ENCODE measurements around the gene TMUB2. TPM values are rescaled to one million over a fixed set of nuclear protein-coding genes. Genes with fewer than 3 reads are reported as not detected.

Gene TMUB2
- total RNA-seq, 1 donor from 2014 or later = 33.5 TPM

DNA sequence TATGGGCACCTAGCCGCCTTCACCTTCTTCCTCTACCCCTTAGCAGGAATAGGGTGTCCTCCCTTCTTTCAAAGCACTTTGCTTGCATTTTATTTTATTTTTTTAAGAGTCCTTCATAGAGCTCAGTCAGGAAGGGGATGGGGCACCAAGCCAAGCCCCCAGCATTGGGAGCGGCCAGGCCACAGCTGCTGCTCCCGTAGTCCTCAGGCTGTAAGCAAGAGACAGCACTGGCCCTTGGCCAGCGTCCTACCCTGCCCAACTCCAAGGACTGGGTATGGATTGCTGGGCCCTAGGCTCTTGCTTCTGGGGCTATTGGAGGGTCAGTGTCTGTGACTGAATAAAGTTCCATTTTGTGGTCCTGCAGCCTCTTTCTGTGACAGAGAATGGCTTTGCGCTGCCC, 4.6 kb downstream of the TMUB2 start:
- H3K27me3 Mint-ChIP-seq (ENCODE audit: low read depth) = peaks cover 4% of the 10 kb centered on the region
- peaks cover 27% of the 10 kb centered on the region for H3K4me1 Mint-ChIP-seq
- TF ChIP-seq, protein P1, sequence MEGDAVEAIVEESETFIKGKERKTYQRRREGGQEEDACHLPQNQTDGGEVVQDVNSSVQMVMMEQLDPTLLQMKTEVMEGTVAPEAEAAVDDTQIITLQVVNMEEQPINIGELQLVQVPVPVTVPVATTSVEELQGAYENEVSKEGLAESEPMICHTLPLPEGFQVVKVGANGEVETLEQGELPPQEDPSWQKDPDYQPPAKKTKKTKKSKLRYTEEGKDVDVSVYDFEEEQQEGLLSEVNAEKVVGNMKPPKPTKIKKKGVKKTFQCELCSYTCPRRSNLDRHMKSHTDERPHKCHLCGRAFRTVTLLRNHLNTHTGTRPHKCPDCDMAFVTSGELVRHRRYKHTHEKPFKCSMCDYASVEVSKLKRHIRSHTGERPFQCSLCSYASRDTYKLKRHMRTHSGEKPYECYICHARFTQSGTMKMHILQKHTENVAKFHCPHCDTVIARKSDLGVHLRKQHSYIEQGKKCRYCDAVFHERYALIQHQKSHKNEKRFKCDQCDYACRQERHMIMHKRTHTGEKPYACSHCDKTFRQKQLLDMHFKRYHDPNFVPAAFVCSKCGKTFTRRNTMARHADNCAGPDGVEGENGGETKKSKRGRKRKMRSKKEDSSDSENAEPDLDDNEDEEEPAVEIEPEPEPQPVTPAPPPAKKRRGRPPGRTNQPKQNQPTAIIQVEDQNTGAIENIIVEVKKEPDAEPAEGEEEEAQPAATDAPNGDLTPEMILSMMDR (conservative IDR thresholded peaks at IDR 0.05) = no peak
- no peak for DNase-seq (ENCODE audit: low read depth, low spot score)
- H3K36me3 Mint-ChIP-seq (ENCODE audit: low read depth) = peaks cover 6% of the 10 kb centered on the region
- H3K9me3 Mint-ChIP-seq = no peaks in the 10 kb centered on the region
- H3K4me3 Mint-ChIP-seq = peak overlapping the region; percentile 87
- H3K27ac Mint-ChIP-seq (ENCODE audit: unreplicated experiment) = no peak overlapping the region

DNA sequence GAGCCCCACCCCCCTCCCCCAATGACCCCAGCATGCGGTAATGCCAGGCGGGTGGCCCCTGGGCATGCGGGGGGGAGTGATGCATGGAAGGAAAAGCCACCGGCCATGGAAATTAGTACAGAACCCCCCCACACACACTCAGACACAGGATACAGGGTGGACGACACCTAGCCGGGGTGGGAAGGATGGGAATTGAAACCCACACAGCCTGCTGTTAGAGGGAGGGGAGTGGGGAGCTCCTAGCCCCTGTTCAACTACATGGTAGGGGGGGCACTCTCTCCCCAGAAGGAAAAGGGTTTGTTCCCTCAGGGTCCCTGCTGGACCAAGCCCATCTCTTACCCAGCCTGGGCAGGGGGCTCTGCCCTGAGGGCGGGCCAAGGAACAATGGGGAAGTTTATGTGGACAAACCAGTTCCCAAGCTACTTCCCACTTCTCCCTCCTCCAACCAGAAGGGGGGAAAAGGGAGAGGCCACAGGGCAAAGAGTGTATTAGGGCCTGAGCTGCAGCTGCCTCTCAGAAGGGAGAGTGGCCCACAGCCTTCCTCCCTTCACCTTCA, 5.2 kb downstream of the TMUB2 start:
- H3K9me3 Mint-ChIP-seq = no peaks in the 10 kb centered on the region

DNA sequence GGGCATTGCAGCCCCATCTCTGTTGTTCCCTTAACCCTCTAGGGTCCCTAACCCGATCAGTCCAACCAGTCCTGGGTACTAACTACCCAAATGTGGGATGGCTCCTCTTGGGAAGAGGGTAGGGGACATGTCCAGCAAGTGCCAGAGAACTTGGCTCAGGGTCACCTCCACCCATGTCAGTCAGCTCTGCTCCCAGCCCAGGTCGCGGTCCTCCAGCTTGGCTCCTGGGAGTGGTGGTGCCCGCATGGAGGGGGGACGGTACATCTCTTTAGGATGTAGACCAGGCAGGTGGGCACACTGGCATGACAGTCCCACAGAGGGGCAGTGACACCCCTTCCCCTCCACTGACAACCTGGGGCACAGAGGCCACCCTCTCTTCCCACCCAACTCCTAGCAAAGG, 6.0 kb downstream of the TMUB2 start:
- H3K9me3 Mint-ChIP-seq = no peaks in the 10 kb centered on the region
- H3K36me3 Mint-ChIP-seq (ENCODE audit: low read depth) = peaks cover 3% of the 10 kb centered on the region

More for the DNA sequence above, 5.2 kb downstream of the TMUB2 start:
- Mint-ChIP-seq H3K27me3 (ENCODE audit: low read depth) (no peaks in the 10 kb centered on the region), H3K4me3 (peak overlapping the region; percentile 87), H3K4me1 (peaks cover 25% of the 10 kb centered on the region), H3K36me3 (ENCODE audit: low read depth) (peaks cover 3% of the 10 kb centered on the region), H3K27ac (ENCODE audit: unreplicated experiment) (no peak overlapping the region)
- no peak for DNase-seq (ENCODE audit: low read depth, low spot score)
- TF ChIP-seq, protein P1 (conservative IDR thresholded peaks at IDR 0.05) = no peak

DNA sequence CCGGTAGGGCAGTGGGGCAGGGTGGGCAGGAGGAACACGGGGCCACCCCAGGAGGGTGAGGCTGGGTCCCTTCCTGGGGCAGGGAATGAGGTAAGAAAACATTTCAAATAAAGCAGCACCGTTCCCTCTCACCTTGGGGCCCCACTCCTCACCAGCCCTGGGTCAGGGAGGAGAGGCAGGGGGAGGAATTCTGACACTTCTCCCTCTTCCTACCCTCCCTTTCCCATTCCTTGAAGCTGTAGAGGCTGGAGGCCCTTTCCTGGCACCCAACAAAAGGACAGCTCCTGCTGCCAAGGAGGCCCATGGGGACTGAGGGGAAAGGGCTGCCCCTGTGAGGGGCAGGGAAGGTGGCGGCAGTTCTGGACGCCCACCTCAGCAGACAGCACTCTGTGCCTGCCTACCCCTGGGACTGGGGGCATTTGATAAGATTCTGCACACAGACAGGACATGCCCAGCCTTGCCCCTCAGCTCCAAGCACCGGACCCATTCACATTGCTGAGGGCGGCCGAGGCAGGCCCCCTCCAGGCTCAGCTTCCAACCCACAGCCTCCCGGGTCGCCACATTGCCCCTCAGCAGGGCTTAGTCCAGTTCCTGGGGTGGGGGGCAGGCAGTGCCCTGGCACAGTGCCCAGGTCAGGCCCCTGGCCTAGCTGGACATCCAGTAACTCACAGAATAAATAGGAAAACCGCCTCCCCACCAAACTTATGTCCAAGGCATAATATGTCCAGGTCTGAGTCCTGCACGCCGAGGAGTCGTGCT, 6.7 kb downstream of the TMUB2 start:
- Mint-ChIP-seq H3K27me3 (ENCODE audit: low read depth) (no peaks in the 10 kb centered on the region), H3K4me3 (peak overlapping the region; percentile 64), H3K27ac (ENCODE audit: unreplicated experiment) (no peak overlapping the region), H3K4me1 (peaks cover 27% of the 10 kb centered on the region), H3K9me3 (no peaks in the 10 kb centered on the region), H3K36me3 (ENCODE audit: low read depth) (peaks cover 3% of the 10 kb centered on the region)
- DNase-seq (ENCODE audit: low read depth, low spot score) = no peak
- TF ChIP-seq, protein P1 (conservative IDR thresholded peaks at IDR 0.05) = no peak

More for the DNA sequence above, 6.0 kb downstream of the TMUB2 start:
- Mint-ChIP-seq H3K4me1 (peaks cover 24% of the 10 kb centered on the region), H3K27ac (ENCODE audit: unreplicated experiment) (no peak overlapping the region), H3K4me3 (peak overlapping the region; percentile 87), H3K27me3 (ENCODE audit: low read depth) (no peaks in the 10 kb centered on the region)
- TF ChIP-seq, protein P1 (conservative IDR thresholded peaks at IDR 0.05) = no peak
- no peak for DNase-seq (ENCODE audit: low read depth, low spot score)

DNA sequence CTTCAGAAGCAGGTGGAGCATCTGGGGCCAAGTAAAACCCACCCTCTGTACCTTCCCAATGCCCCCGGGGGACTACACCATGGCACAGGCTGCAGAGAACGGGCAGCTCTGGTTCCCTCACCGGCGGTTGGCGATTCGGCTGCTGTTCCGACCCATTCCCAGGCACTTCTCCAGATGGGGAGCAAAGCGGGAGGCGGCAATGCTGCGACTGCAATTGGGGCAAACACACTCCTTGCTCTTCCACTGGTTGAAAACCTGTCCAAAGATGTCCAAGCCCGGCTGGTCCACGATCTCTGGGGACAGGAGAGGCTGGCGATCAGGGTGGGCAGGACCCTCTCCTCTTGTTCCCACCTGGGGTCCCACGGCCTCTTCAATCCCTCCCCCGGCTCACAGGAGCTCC, 10.3 kb downstream of the TMUB2 start:
- no peak for DNase-seq (ENCODE audit: low read depth, low spot score)
- Mint-ChIP-seq H3K9me3 (no peaks in the 10 kb centered on the region), H3K27ac (ENCODE audit: unreplicated experiment) (no peak overlapping the region), H3K27me3 (ENCODE audit: low read depth) (no peaks in the 10 kb centered on the region), H3K4me3 (peak overlapping the region; percentile 87), H3K36me3 (ENCODE audit: low read depth) (peaks cover 3% of the 10 kb centered on the region), H3K4me1 (peaks cover 28% of the 10 kb centered on the region)
- TF ChIP-seq, protein P1 (conservative IDR thresholded peaks at IDR 0.05) = no peak

Data from neural crest cell (in vitro differentiated cells).